Loucy (cell line): Measurements from ENCODE around the gene RACGAP1.
A peak's percentile ranks its signal among the peaks of the same experiment; 100 is the strongest.

Source experiments
- H2AFZ ChIP-seq: fragments of 200-600 bp; sonication (generic); 2 replicates; pipeline ENCODE4 v1.6.0; 2016; ENCODE audit warnings: antibody characterized with exemption, mild to moderate bottlenecking, low read length, moderate library complexity
- H3F3A ChIP-seq: fragments of 200-600 bp; 2 replicates; pipeline ENCODE4 v1.6.0; 2016; ENCODE audit warnings: antibody characterized with exemption, low read depth, mild to moderate bottlenecking
- H3K27me3 ChIP-seq: fragments of 200-600 bp; sonication (generic); 2 replicates; pipeline ENCODE4 v1.6.1; 2014; ENCODE audit warnings: low read length, mild to moderate bottlenecking; ENCODE audit not compliant: insufficient read depth, poor library complexity, severe bottlenecking
- H3K36me3 ChIP-seq: fragments of 200-600 bp; sonication (generic); 2 replicates; pipeline ENCODE4 v1.6.1; 2016; ENCODE audit warnings: low read length; ENCODE audit not compliant: insufficient read depth
- H3K4me1 ChIP-seq: fragments of 200-600 bp; sonication (generic); 2 replicates; pipeline ENCODE4 v1.5.1; 2014; ENCODE audit warnings: low read length, mild to moderate bottlenecking; ENCODE audit not compliant: insufficient read depth, poor library complexity, severe bottlenecking
- H3K4me2 ChIP-seq: fragments of 200-600 bp; sonication (generic); 2 replicates; pipeline ENCODE4 v1.6.0; 2014; ENCODE audit warnings: antibody characterized with exemption, low read length, low read depth, mild to moderate bottlenecking; ENCODE audit not compliant: poor library complexity, severe bottlenecking
- H3K4me3 ChIP-seq: fragments of 200-600 bp; sonication (generic); 2 replicates; pipeline ENCODE4 v1.5.1; 2014; ENCODE audit warnings: low read length, mild to moderate bottlenecking, mixed read lengths; ENCODE audit not compliant: poor library complexity, severe bottlenecking
- H3K79me2 ChIP-seq: fragments of 200-600 bp; sonication (generic); 2 replicates; pipeline ENCODE4 v1.6.1; 2014; ENCODE audit warnings: low read length; ENCODE audit not compliant: insufficient read depth
- H3K9ac ChIP-seq: fragments of 200-600 bp; sonication (generic); 2 replicates; pipeline ENCODE4 v1.6.0; 2014; ENCODE audit warnings: mild to moderate bottlenecking, low read depth, low read length, moderate library complexity; ENCODE audit not compliant: poor library complexity, severe bottlenecking
- H3K9me2 ChIP-seq: fragments of 200-600 bp; sonication (generic); replicated peaks from 2 replicates; pipeline ENCODE4 v1.6.1; 2016; ENCODE audit warnings: low read depth, low read length, mixed read lengths
- H3K9me3 ChIP-seq: fragments of 200-600 bp; sonication (generic); 2 replicates; pipeline ENCODE4 v1.6.1; 2014; ENCODE audit warnings: mild to moderate bottlenecking, antibody characterized with exemption, low read length, low read depth; ENCODE audit not compliant: insufficient read depth
- H4K20me1 ChIP-seq: fragments of 200-600 bp; sonication (generic); 2 replicates; pipeline ENCODE4 v1.6.0; 2014; ENCODE audit warnings: antibody characterized with exemption, low read length, mild to moderate bottlenecking; ENCODE audit not compliant: insufficient read depth, poor library complexity, severe bottlenecking
- CTCF ChIP-seq: fragments of 200-600 bp; sonication (generic); conservative IDR thresholded peaks from 2 replicates; pipeline ENCODE4 v1.5.1; 2014; ENCODE audit warnings: mild to moderate bottlenecking, antibody characterized with exemption, low read length
- EZH2phosphoT487 ChIP-seq: fragments of 200-600 bp; IDR thresholded peaks from 2 replicates; pipeline ENCODE4 v1.6.1; 2018; ENCODE audit warnings: antibody characterized with exemption, mild to moderate bottlenecking, moderate library complexity, borderline replicate concordance

The RACGAP1 gene

DNA sequence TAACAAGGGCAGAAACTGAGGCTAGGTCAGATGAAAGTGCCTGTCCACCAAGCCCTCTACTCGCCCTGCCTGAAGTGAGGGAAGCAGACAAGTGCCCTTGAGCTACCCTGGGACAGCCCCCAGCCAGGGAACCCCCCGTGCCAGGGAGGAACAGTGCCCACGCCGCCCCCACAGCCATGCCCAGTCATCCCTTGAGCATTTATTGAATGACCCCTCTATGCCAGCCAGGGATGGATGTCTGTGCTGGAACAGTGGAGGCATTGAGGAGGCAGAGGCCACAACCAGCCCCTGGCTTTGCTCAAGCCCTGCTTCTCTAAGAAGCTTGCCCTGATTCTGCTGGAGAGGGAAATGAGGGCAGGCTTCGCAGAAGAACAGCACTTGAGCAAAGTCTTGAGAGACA is 56.3 kb downstream of the RACGAP1 start:
- Histone ChIP-seq H3K27me3 (no peaks in the 10 kb centered on the region), H3K79me2 (no peaks in the 10 kb centered on the region)

GRCh38 chr12:49968471-49968870 is 56.8 kb downstream of the RACGAP1 start:
- H4K20me1 ChIP-seq = no peaks in the 10 kb centered on the region
- H3K9me3 ChIP-seq = no peaks in the 10 kb centered on the region
- H3K27me3 ChIP-seq = no peaks in the 10 kb centered on the region
- H3K9ac ChIP-seq = no peak overlapping the region
- H3K9me2 ChIP-seq = no peaks in the 10 kb centered on the region
- no peaks in the 10 kb centered on the region for H3F3A ChIP-seq
- H3K4me2 ChIP-seq = peak overlapping the region; percentile 100
- H3K36me3 ChIP-seq = no peaks in the 10 kb centered on the region
- H2AFZ ChIP-seq = no peak overlapping the region
- H3K4me1 ChIP-seq = peaks cover 42% of the 10 kb centered on the region
- H3K4me3 ChIP-seq = no peak overlapping the region
- TF ChIP-seq EZH2phosphoT487 (no peak), CTCF (no peak)
- H3K79me2 ChIP-seq = no peaks in the 10 kb centered on the region

More for the DNA sequence above, 56.3 kb downstream of the RACGAP1 start:
- H3K4me2 ChIP-seq = no peak overlapping the region
- no peak overlapping the region for H2AFZ ChIP-seq
- H4K20me1 ChIP-seq = no peaks in the 10 kb centered on the region
- no peaks in the 10 kb centered on the region for H3K36me3 ChIP-seq
- H3K9ac ChIP-seq = no peak overlapping the region
- no peaks in the 10 kb centered on the region for H3K9me2 ChIP-seq
- no peak overlapping the region for H3K4me3 ChIP-seq
- no peak for TF ChIP-seq EZH2phosphoT487
- TF ChIP-seq CTCF = no peak
- peaks cover 36% of the 10 kb centered on the region for H3K4me1 ChIP-seq
- no peaks in the 10 kb centered on the region for H3F3A ChIP-seq
- H3K9me3 ChIP-seq = no peaks in the 10 kb centered on the region

DNA sequence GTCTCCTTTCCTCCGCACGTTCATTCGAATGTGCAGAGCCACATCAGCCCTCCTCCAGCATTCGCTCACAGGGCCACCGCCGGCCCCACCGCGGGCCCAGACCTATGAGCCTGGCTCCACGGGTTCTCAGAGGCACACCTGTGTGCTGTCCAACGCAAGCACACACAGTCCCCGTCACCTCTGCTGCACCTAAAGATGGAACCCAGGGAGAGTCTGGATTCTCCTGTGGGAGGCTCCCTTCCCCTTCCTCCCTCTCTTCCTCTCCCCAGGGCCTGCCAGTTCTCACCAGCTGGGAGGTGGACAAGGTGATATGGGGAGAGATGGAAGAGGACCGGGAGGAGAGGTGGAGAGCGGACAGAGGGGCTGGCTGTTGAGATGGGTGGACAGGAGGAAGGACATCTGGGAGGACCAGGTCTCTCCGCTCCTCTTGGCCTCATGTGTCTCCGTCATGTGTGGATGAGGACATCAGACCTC is 57.5 kb downstream of the RACGAP1 start:
- peak overlapping the region; percentile 77 for H3K4me3 ChIP-seq
- peak overlapping the region; percentile 100 for H2AFZ ChIP-seq
- no peaks in the 10 kb centered on the region for H4K20me1 ChIP-seq
- H3K9ac ChIP-seq = peak overlapping the region; percentile 72
- H3K9me2 ChIP-seq = no peaks in the 10 kb centered on the region
- H3K4me1 ChIP-seq = peaks cover 49% of the 10 kb centered on the region
- no peaks in the 10 kb centered on the region for H3K79me2 ChIP-seq
- H3K4me2 ChIP-seq = peak overlapping the region; percentile 100
- no peak for TF ChIP-seq CTCF
- TF ChIP-seq EZH2phosphoT487 = no peak
- no peaks in the 10 kb centered on the region for H3F3A ChIP-seq
- no peaks in the 10 kb centered on the region for H3K36me3 ChIP-seq
- H3K27me3 ChIP-seq = no peaks in the 10 kb centered on the region
- no peaks in the 10 kb centered on the region for H3K9me3 ChIP-seq
